Gastrocnemius medialis (tissue), 4 donors: Measurements from ENCODE around the gene RPL21. TPM values are rescaled to one million over a fixed set of nuclear protein-coding genes. Genes with fewer than 3 reads are reported as not detected.
"Not testable (repeated sequence)": the region's sequence is repeated elsewhere in the genome, so short reads cannot be mapped to it uniquely, and the experiment has no call there.

Experiments used
- ATAC-seq, 2 donors: fragments of 150-250 bp; one replicate each; pipeline ENCODE4 v1.9.1; 2016
- DNase-seq, 2 donors: peaks; one replicate each; pipeline ENCODE4 v3.0.0-alpha.2; 2019
- H3K27ac ChIP-seq, 4 donors: fragments of 200-600 bp; sonication (generic); 1 replicate in 1 of 4; 2 replicates in 3 of 4; pipeline ENCODE4 v1.5.1; 2016 to 2018; ENCODE audit warnings: mild to moderate bottlenecking in 2 of 4, moderate library complexity in 1 of 4
- H3K27me3 ChIP-seq, 3 donors: fragments of 200-600 bp; sonication (generic) in 2 of 3; 1 replicate in 1 of 3; 2 replicates in 2 of 3; pipeline versions ENCODE4 v1.5.1 to v1.6.0; 2016 to 2019; ENCODE audit warnings: mild to moderate bottlenecking in 1 of 3, moderate library complexity in 1 of 3
- H3K36me3 ChIP-seq, 2 donors: fragments of 200-600 bp; sonication (generic) in 1 of 2; one replicate each; pipeline ENCODE4 v1.5.1; 2017 to 2018
- H3K4me1 ChIP-seq, 2 donors: fragments of 200-600 bp; sonication (generic) in 1 of 2; one replicate each; pipeline ENCODE4 v1.5.1; 2016 to 2017; ENCODE audit warnings: mild to moderate bottlenecking in 2 of 2
- H3K4me3 ChIP-seq, 4 donors: fragments of 200-600 bp; sonication (generic) in 3 of 4; 1 replicate in 1 of 4; 2 replicates in 3 of 4; pipeline ENCODE4 v1.5.1; 2016 to 2019; ENCODE audit warnings: mild to moderate bottlenecking in 2 of 4
- H3K9me3 ChIP-seq, 3 donors: fragments of 200-600 bp; sonication (generic) in 2 of 3; 1 replicate in 1 of 3; 2 replicates in 2 of 3; pipeline ENCODE4 v1.5.1; 2016 to 2019
- CTCF ChIP-seq, 5 experiments: fragments of 450-650 bp in 3 of 5; fragments of 200-600 bp in 2 of 5; sonication (generic) in 2 of 5; IDR thresholded peaks in 4 of 5; conservative IDR thresholded peaks in 1 of 5; 1 replicate in 4 of 5; 2 replicates in 1 of 5; pipeline ENCODE4 v1.5.1; 2016 to 2019; ENCODE audit warnings: antibody characterized with exemption in 5 of 5, mild to moderate bottlenecking in 3 of 5, moderate library complexity in 3 of 5
- POLR2A ChIP-seq, 2 donors: fragments of 450-650 bp; IDR thresholded peaks; one replicate each; pipeline ENCODE4 v1.6.1; 2017; ENCODE audit warnings: antibody characterized with exemption in 2 of 2, mild to moderate bottlenecking in 2 of 2, moderate library complexity in 2 of 2
- in situ Hi-C, 4 donors: fragments of 200-750 bp; cut with MboI; loops; one replicate each; pipeline versions ENCODE4 v1.15.0 to v1.8.0; 2017; ENCODE audit warnings: low sequenced_read_pairs in 4 of 4
- intact Hi-C: fragments of 100-400 bp; cut with DNase I; formaldehyde crosslinking; loops from one replicate; pipeline ENCODE4 v1.15.1; 2023; ENCODE audit warnings: low total_unique reads
- total RNA-seq, 4 donors: library from RNA; depleted of rRNA; stranded (reverse); fragments of >200 nt; gene quantifications; one replicate each; pipeline versions ENCODE4 v1.1.0 to v1.2.3, GENCODE V29; 2016

The RPL21 gene
- total RNA-seq, 4 donors from 2014 or later: 774 to 913 (median 796) TPM

GRCh38 chr13:27208514-27208913, 42.8 kb upstream of the RPL21 start:
- H3K4me3 ChIP-seq: no peak overlapping the region
- intact Hi-C loops (no loop called here), in situ Hi-C loops (loop anchor here in 1 of 4 donors (25.0 kb wide), 1 partner anchor 221 kb away; no protein-coding TSS in a partner anchor)
- DNase-seq: no peak
- H3K9me3 ChIP-seq: no peaks in the 10 kb centered on the region
- no peak overlapping the region for H3K27ac ChIP-seq
- no peaks in the 10 kb centered on the region for H3K36me3 ChIP-seq
- H3K4me1 ChIP-seq: no peaks in the 10 kb centered on the region
- TF ChIP-seq CTCF (IDR thresholded peaks at IDR 0.05 in 4 of 5, conservative IDR thresholded peaks at IDR 0.05 in 1 of 5) (no peak), POLR2A (IDR thresholded peaks at IDR 0.05) (no peak)
- H3K27me3 ChIP-seq: no peaks in the 10 kb centered on the region
- no peak for ATAC-seq

DNA sequence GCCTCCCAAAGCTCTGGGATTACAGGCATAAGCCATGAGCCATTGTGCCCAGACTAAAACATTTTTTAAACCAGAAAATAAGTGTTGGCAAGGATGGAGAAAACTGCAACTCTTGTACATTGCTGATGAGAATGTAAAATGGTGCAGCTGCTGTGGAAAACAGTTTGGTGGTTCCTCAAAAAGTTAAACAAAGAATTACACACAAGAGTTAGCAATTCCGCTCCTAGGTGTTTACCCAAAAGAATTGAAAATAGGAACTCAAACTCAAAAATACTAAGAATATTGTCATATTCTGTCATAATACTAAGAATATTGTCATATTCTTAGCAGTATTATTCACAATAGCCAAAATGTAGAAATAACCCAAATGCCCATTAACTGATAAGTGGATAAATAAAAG, 40.1 kb upstream of the RPL21 start:
- no peak for DNase-seq
- Histone ChIP-seq H3K27me3 (no peaks in the 10 kb centered on the region), H3K36me3 (no peaks in the 10 kb centered on the region), H3K27ac (no peak overlapping the region), H3K4me1 (no peaks in the 10 kb centered on the region), H3K9me3 (no peaks in the 10 kb centered on the region), H3K4me3 (no peak overlapping the region)
- in situ Hi-C loops: loop anchor here in 1 of 4 donors (25.0 kb wide), 1 partner anchor 224 kb away; no protein-coding TSS in a partner anchor
- ATAC-seq: no peak
- TF ChIP-seq POLR2A (IDR thresholded peaks at IDR 0.05) (no peak), CTCF (IDR thresholded peaks at IDR 0.05 in 4 of 5, conservative IDR thresholded peaks at IDR 0.05 in 1 of 5) (no peak)
- intact Hi-C loops: no loop called here

GRCh38 chr13:27211771-27212364, 39.5 kb upstream of the RPL21 start:
- Histone ChIP-seq H3K4me3 (no peak overlapping the region), H3K27me3 (no peaks in the 10 kb centered on the region), H3K36me3 (no peaks in the 10 kb centered on the region), H3K4me1 (no peaks in the 10 kb centered on the region), H3K27ac (no peak overlapping the region), H3K9me3 (no peaks in the 10 kb centered on the region)
- ATAC-seq (no peak), DNase-seq (no peak)
- in situ Hi-C loops: loop anchor here in 1 of 4 donors (25.0 kb wide), 1 partner anchor 225 kb away; no protein-coding TSS in a partner anchor
- intact Hi-C loops: no loop called here
- TF ChIP-seq CTCF (IDR thresholded peaks at IDR 0.05 in 4 of 5, conservative IDR thresholded peaks at IDR 0.05 in 1 of 5) (no peak), POLR2A (IDR thresholded peaks at IDR 0.05) (no peak)

- intact Hi-C loops, H3K9me3 ChIP-seq, H3K27me3 ChIP-seq, ATAC-seq, DNase-seq, H3K4me3 ChIP-seq, H3K36me3 ChIP-seq, H3K4me1 ChIP-seq, H3K27ac ChIP-seq: not testable (repeated sequence)
- in situ Hi-C loops: loop anchor here in 1 of 4 donors (25.0 kb wide), 1 partner anchor 226 kb away; no protein-coding TSS in a partner anchor
These were observed 38.0 kb upstream of the RPL21 start for GRCh38 chr13:27213386-27213785.

GRCh38 chr13:27217791-27218190, 33.6 kb upstream of the RPL21 start:
- H3K4me3 ChIP-seq, H3K9me3 ChIP-seq, DNase-seq, H3K4me1 ChIP-seq, H3K27me3 ChIP-seq, ATAC-seq, intact Hi-C loops, H3K27ac ChIP-seq, H3K36me3 ChIP-seq: not testable (repeated sequence)
- in situ Hi-C loops: loop anchor here in 1 of 4 donors (25.0 kb wide), 1 partner anchor 230 kb away; no protein-coding TSS in a partner anchor

GRCh38 chr13:27218861-27219260, 32.5 kb upstream of the RPL21 start:
- H3K27ac ChIP-seq, ATAC-seq, DNase-seq, H3K4me1 ChIP-seq, H3K27me3 ChIP-seq, H3K9me3 ChIP-seq, H3K4me3 ChIP-seq, intact Hi-C loops, H3K36me3 ChIP-seq: not testable (repeated sequence)
- in situ Hi-C loops: loop anchor here in 1 of 4 donors (25.0 kb wide), 1 partner anchor 232 kb away; no protein-coding TSS in a partner anchor
